RWPE2 (cell line): ENCODE measurements around the gene MTRF1L.

Experiments
- ATAC-seq: fragments of 200-7000 bp; cut with Tn5 transposase; 3 replicates; pipeline ENCODE4 v1.9.1; 2021; ENCODE audit warnings: low read depth
- DNase-seq: peaks from one replicate; pipeline ENCODE4 v3.0.0-alpha.2; 2020; ENCODE audit warnings: low spot score
- H3K27ac ChIP-seq: fragments of 450-650 bp; 2 replicates; pipeline ENCODE4 v1.5.1; 2017; ENCODE audit warnings: mild to moderate bottlenecking; ENCODE audit not compliant: poor library complexity, severe bottlenecking
- H3K27me3 ChIP-seq: fragments of 250-450 bp; sonication (Bioruptor Pico); 2 replicates; pipeline ENCODE4 v1.5.1; 2021; ENCODE audit warnings: mild to moderate bottlenecking, moderate library complexity; ENCODE audit not compliant: insufficient read depth, poor library complexity, severe bottlenecking
- H3K36me3 ChIP-seq: fragments of 250-450 bp; sonication (Bioruptor Pico); 2 replicates; pipeline ENCODE4 v1.5.1; 2020; ENCODE audit warnings: low read depth, mild to moderate bottlenecking, moderate library complexity
- H3K4me1 ChIP-seq: fragments of 250-450 bp; sonication (Bioruptor Pico); 2 replicates; pipeline ENCODE4 v1.5.1; 2021; ENCODE audit warnings: mild to moderate bottlenecking, moderate library complexity; ENCODE audit not compliant: insufficient read depth, poor library complexity, severe bottlenecking
- H3K4me3 ChIP-seq: fragments of 250-450 bp; sonication (Bioruptor Pico); 2 replicates; pipeline ENCODE4 v1.5.1; 2021; ENCODE audit warnings: mild to moderate bottlenecking, moderate library complexity; ENCODE audit not compliant: severe bottlenecking
- H3K9me3 ChIP-seq: fragments of 250-450 bp; sonication (Bioruptor Pico); 2 replicates; pipeline ENCODE4 v1.5.1; 2021; ENCODE audit warnings: mild to moderate bottlenecking, moderate library complexity; ENCODE audit not compliant: severe bottlenecking
- CTCF ChIP-seq: fragments of 450-650 bp; IDR thresholded peaks from one replicate; pipeline ENCODE4 v1.5.1; 2017; ENCODE audit warnings: mild to moderate bottlenecking, moderate library complexity; ENCODE audit not compliant: poor library complexity, severe bottlenecking

MTRF1L gene

GRCh38 chr6:152948150-152948768 is 54.2 kb downstream of the MTRF1L start:
- no peaks in the 10 kb centered on the region for H3K27me3 ChIP-seq
- DNase-seq (no peak), ATAC-seq (peak; percentile 43; the same call in 2 of the 3 replicates)
- TF ChIP-seq CTCF, result peak; percentile 92
- peaks cover 18% of the 10 kb centered on the region for H3K4me1 ChIP-seq
- no peaks in the 10 kb centered on the region for H3K9me3 ChIP-seq
- H3K4me3 ChIP-seq, result no peak overlapping the region
- no peak overlapping the region for H3K27ac ChIP-seq
- no peaks in the 10 kb centered on the region for H3K36me3 ChIP-seq

- Histone ChIP-seq H3K4me3 (no peak overlapping the region), H3K36me3 (no peaks in the 10 kb centered on the region), H3K27ac (no peak overlapping the region), H3K9me3 (no peaks in the 10 kb centered on the region), H3K4me1 (peaks cover 20% of the 10 kb centered on the region), H3K27me3 (no peaks in the 10 kb centered on the region)
- ATAC-seq (no peak), DNase-seq (no peak)
- no peak for TF ChIP-seq CTCF
These were observed 55.5 kb downstream of the MTRF1L start for GRCh38 chr6:152946995-152947394.

- Histone ChIP-seq H3K9me3 (no peaks in the 10 kb centered on the region), H3K4me3 (no peak overlapping the region), H3K36me3 (no peaks in the 10 kb centered on the region), H3K27ac (no peak overlapping the region), H3K27me3 (no peaks in the 10 kb centered on the region), H3K4me1 (peaks cover 16% of the 10 kb centered on the region)
- TF ChIP-seq CTCF, result no peak
- ATAC-seq (no peak), DNase-seq (no peak)
These were observed 56.0 kb downstream of the MTRF1L start for GRCh38 chr6:152946484-152946883.

GRCh38 chr6:152943260-152943897 is 59.1 kb downstream of the MTRF1L start:
- Histone ChIP-seq H3K27ac (peak overlapping the region; percentile 20), H3K27me3 (no peaks in the 10 kb centered on the region), H3K4me1 (peaks cover 16% of the 10 kb centered on the region), H3K9me3 (no peaks in the 10 kb centered on the region), H3K4me3 (no peak overlapping the region), H3K36me3 (no peaks in the 10 kb centered on the region)
- ATAC-seq (peak; percentile 94), DNase-seq (no peak)
- TF ChIP-seq CTCF, result no peak

- Histone ChIP-seq H3K4me3 (no peak overlapping the region), H3K27ac (no peak overlapping the region), H3K4me1 (peaks cover 16% of the 10 kb centered on the region), H3K9me3 (no peaks in the 10 kb centered on the region), H3K36me3 (no peaks in the 10 kb centered on the region), H3K27me3 (no peaks in the 10 kb centered on the region)
- no peak for ATAC-seq
- no peak for DNase-seq
- no peak for TF ChIP-seq CTCF
These were observed 60.1 kb downstream of the MTRF1L start for GRCh38 chr6:152942319-152942869.
